SU-DHL-6 (cell line): ENCODE measurements around the gene GPR4.
"Not testable (repeated sequence)": the region's sequence is repeated elsewhere in the genome, so short reads cannot be mapped to it uniquely, and the experiment has no call there.

Experiments
- H2AFZ ChIP-seq: fragments of 200-600 bp; sonication (generic); 2 replicates; pipeline ENCODE4 v1.6.1; 2014; ENCODE audit warnings: low read depth, mild to moderate bottlenecking, moderate library complexity, mixed read lengths, antibody characterized with exemption, low read length; ENCODE audit not compliant: severe bottlenecking
- H3F3A ChIP-seq: fragments of 200-600 bp; shearing (Covaris generic); 2 replicates; pipeline ENCODE4 v1.6.0; 2016; ENCODE audit warnings: antibody characterized with exemption, mild to moderate bottlenecking; ENCODE audit not compliant: insufficient read depth
- H3K27ac ChIP-seq: fragments of 200-600 bp; sonication (generic); 2 replicates; pipeline ENCODE4 v1.5.1; 2016; ENCODE audit warnings: low read depth, mild to moderate bottlenecking, low read length, moderate library complexity, mixed read lengths
- H3K27me3 ChIP-seq: fragments of 200-600 bp; sonication (generic), shearing (Covaris generic); 2 replicates; pipeline ENCODE4 v1.6.0; 2014; ENCODE audit warnings: mild to moderate bottlenecking, low read length
- H3K36me3 ChIP-seq: fragments of 200-600 bp; sonication (generic); 2 replicates; pipeline ENCODE4 v1.6.1; 2014; ENCODE audit warnings: mild to moderate bottlenecking, low read length, mixed read lengths
- H3K4me2 ChIP-seq: fragments of 300-600, 200-600 bp; shearing (Covaris generic), sonication (generic); 2 replicates; pipeline ENCODE4 v1.6.0; 2014; ENCODE audit warnings: low read length, low read depth, mild to moderate bottlenecking; ENCODE audit not compliant: poor library complexity, severe bottlenecking
- H3K4me3 ChIP-seq: fragments of 200-600 bp; sonication (generic); 2 replicates; pipeline ENCODE4 v1.5.1; 2014; ENCODE audit warnings: antibody characterized with exemption, low read length, mild to moderate bottlenecking, mixed read lengths; ENCODE audit not compliant: insufficient read depth, poor library complexity, severe bottlenecking
- H3K79me2 ChIP-seq: fragments of 200-600 bp; sonication (generic); 2 replicates; pipeline ENCODE4 v1.6.1; 2014; ENCODE audit warnings: mild to moderate bottlenecking, low read length, moderate library complexity; ENCODE audit not compliant: insufficient read depth
- H3K9ac ChIP-seq: fragments of 200-600 bp; sonication (generic); 2 replicates; pipeline ENCODE4 v1.7.0; 2014; ENCODE audit warnings: mild to moderate bottlenecking, low read length
- H3K9me2 ChIP-seq: fragments of 200-600 bp; sonication (generic); replicated peaks from 2 replicates; pipeline ENCODE4 v1.6.1; 2014; ENCODE audit warnings: low read length; ENCODE audit not compliant: insufficient read depth
- H3K9me3 ChIP-seq: fragments of 200-600 bp; sonication (generic); 2 replicates; pipeline ENCODE4 v1.6.1; 2014; ENCODE audit warnings: low read length, mixed read lengths; ENCODE audit not compliant: insufficient read depth
- H4K20me1 ChIP-seq: fragments of 200-600 bp; sonication (generic); 2 replicates; pipeline ENCODE4 v1.6.1; 2014; ENCODE audit warnings: low read depth, mild to moderate bottlenecking, antibody characterized with exemption, low read length, moderate library complexity, mixed read lengths
- CTCF ChIP-seq: fragments of 200-600 bp; sonication (generic); IDR thresholded peaks from one replicate; pipeline ENCODE4 v1.5.1; 2017; ENCODE audit warnings: antibody characterized with exemption, mild to moderate bottlenecking, low read length, moderate library complexity; ENCODE audit not compliant: insufficient read depth, poor library complexity, severe bottlenecking
- EZH2phosphoT487 ChIP-seq: fragments of 200-600 bp; sonication (generic), shearing (Covaris generic); conservative IDR thresholded peaks from 2 replicates; pipeline ENCODE4 v1.6.1; 2018; ENCODE audit warnings: mild to moderate bottlenecking, antibody characterized with exemption, low read length, moderate library complexity, mixed read lengths

GPR4 gene

GRCh38 chr19:45621389-45621788, 19.4 kb upstream of the GPR4 start:
- H3K36me3 ChIP-seq: no peaks in the 10 kb centered on the region

GRCh38 chr19:45616704-45617017, 14.6 kb upstream of the GPR4 start:
- no peak overlapping the region for H3K4me3 ChIP-seq
- no peaks in the 10 kb centered on the region for H3K9me2 ChIP-seq
- no peak overlapping the region for H3K9ac ChIP-seq
- TF ChIP-seq CTCF: no peak
- no peak for TF ChIP-seq EZH2phosphoT487
- H3K36me3 ChIP-seq: 0 out of 2 replicates have a peak, but pooled peaks cover 2% of the 10 kb centered on the region
- H3K4me2 ChIP-seq: no peak overlapping the region
- H4K20me1 ChIP-seq: no peaks in the 10 kb centered on the region
- peaks cover 3% of the 10 kb centered on the region; the same call in 1 of the 2 replicates for H3F3A ChIP-seq
- H3K9me3 ChIP-seq: no peaks in the 10 kb centered on the region
- H3K27ac ChIP-seq: no peak overlapping the region
- H2AFZ ChIP-seq: no peak overlapping the region
- no peaks in the 10 kb centered on the region for H3K27me3 ChIP-seq
- no peaks in the 10 kb centered on the region for H3K79me2 ChIP-seq

More at GRCh38 chr19:45621389-45621788, 19.4 kb upstream of the GPR4 start:
- Histone ChIP-seq H3K9ac (no peak overlapping the region), H3K27ac (no peak overlapping the region), H3K27me3 (no peaks in the 10 kb centered on the region), H2AFZ (no peak overlapping the region), H4K20me1 (no peaks in the 10 kb centered on the region), H3K9me2 (no peaks in the 10 kb centered on the region), H3K79me2 (no peaks in the 10 kb centered on the region), H3K4me3 (no peak overlapping the region), H3K9me3 (no peaks in the 10 kb centered on the region), H3K4me2 (no peak overlapping the region), H3F3A (no peaks in the 10 kb centered on the region)
- TF ChIP-seq EZH2phosphoT487 (no peak), CTCF (no peak)

- Histone ChIP-seq H3K4me3 (no peak overlapping the region), H2AFZ (no peak overlapping the region), H3K27me3 (no peaks in the 10 kb centered on the region), H3K79me2 (no peaks in the 10 kb centered on the region), H4K20me1 (no peaks in the 10 kb centered on the region), H3K9me2 (no peaks in the 10 kb centered on the region), H3K9ac (no peak overlapping the region), H3K4me2 (no peak overlapping the region), H3K27ac (no peak overlapping the region), H3F3A (peaks cover 3% of the 10 kb centered on the region; the same call in 1 of the 2 replicates), H3K9me3 (no peaks in the 10 kb centered on the region), H3K36me3 (0 out of 2 replicates have a peak, but pooled peaks cover 2% of the 10 kb centered on the region)
- no peak for TF ChIP-seq EZH2phosphoT487
- no peak for TF ChIP-seq CTCF
Observed at GRCh38 chr19:45615795-45616703, 14.0 kb upstream of the GPR4 start.

- not testable (repeated sequence) for H3K9me3 ChIP-seq, H3K79me2 ChIP-seq, H3F3A ChIP-seq, H3K9ac ChIP-seq, H4K20me1 ChIP-seq, H3K9me2 ChIP-seq, H3K27ac ChIP-seq, H2AFZ ChIP-seq, H3K36me3 ChIP-seq, H3K27me3 ChIP-seq, H3K4me2 ChIP-seq, H3K4me3 ChIP-seq
Observed at GRCh38 chr19:45615056-45615455, 13.0 kb upstream of the GPR4 start.
